Neural progenitor cell (in vitro differentiated cells): ENCODE results near the gene PLIN4.

Experiments used
- EZH2 ChIP-seq: fragments of 200-600 bp; sonication (generic); IDR thresholded peaks from 2 replicates; pipeline ENCODE4 v1.6.1; 2017; ENCODE audit warnings: antibody characterized with exemption, mild to moderate bottlenecking, moderate library complexity
- EZH2phosphoT487 ChIP-seq: fragments of 200-600 bp; sonication (generic); IDR thresholded peaks from 2 replicates; pipeline ENCODE4 v1.6.1; 2017; ENCODE audit warnings: antibody characterized with exemption
- TF ChIP-seq, protein P1 (sequence below): fragments of 200-600 bp; sonication (generic); IDR thresholded peaks from 2 replicates; pipeline ENCODE4 v1.5.1; 2017; ENCODE audit warnings: antibody characterized with exemption, mild to moderate bottlenecking

DNA sequence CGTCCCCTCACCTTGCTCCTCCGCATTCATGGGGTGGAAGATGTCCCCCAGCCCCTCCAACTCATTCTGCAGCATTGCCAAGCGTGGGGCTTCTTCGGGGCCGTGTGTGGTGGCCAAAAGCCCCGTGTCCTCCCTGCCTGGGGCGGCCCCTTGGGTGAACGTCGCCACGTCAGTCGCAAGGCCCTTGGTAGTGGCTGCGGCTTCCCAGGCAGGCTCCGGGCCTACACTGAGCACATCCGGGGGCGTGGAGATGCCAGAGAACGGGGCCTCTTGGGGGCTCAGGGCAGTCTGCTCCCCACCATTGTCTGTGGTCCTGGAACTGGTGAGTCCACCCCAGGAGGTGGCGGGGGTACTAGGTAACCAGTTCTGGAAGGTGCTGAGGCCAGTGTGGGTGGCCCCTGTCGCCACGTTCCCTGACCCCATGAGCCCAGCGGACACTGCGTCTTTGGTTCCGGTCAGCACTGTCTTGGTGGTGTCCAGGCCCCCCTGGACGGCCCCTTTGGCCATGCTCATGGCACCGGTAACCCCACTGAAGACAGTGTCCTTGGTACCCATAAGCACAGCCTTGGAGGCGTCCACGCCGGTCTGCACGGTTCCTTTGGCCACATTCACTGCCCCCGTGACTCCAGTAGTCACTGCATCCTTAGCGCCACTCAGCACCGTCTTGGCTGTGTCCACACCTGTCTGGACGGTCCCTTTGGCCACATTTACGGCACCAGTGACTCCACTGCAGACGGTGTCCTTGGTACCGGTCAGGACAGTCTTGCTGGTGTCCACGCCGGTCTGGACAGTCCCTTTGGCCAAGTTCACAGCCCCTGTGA lies 7.6 kb downstream of the PLIN4 start:
- TF ChIP-seq, protein P1, sequence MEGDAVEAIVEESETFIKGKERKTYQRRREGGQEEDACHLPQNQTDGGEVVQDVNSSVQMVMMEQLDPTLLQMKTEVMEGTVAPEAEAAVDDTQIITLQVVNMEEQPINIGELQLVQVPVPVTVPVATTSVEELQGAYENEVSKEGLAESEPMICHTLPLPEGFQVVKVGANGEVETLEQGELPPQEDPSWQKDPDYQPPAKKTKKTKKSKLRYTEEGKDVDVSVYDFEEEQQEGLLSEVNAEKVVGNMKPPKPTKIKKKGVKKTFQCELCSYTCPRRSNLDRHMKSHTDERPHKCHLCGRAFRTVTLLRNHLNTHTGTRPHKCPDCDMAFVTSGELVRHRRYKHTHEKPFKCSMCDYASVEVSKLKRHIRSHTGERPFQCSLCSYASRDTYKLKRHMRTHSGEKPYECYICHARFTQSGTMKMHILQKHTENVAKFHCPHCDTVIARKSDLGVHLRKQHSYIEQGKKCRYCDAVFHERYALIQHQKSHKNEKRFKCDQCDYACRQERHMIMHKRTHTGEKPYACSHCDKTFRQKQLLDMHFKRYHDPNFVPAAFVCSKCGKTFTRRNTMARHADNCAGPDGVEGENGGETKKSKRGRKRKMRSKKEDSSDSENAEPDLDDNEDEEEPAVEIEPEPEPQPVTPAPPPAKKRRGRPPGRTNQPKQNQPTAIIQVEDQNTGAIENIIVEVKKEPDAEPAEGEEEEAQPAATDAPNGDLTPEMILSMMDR: no peak
- no peak for TF ChIP-seq EZH2
- TF ChIP-seq EZH2phosphoT487: no peak
